Endometrium (tissue), 2 donors: ENCODE measurements around the gene DCLK3.
A peak's percentile ranks its signal among the peaks of the same experiment; 100 is the strongest.

Experiments
- FAIRE-seq: peaks from 2 replicates; lab custom pipeline; 2012; peaks lifted over from hg19 to GRCh38; lab: Jason Lieb, UNC
- donor health status: control.
- donor health status: control.

Gene DCLK3

GRCh38 chr3:36765104-36765503 lies 751 bp upstream of the DCLK3 start:
- no peak for FAIRE-seq

DNA sequence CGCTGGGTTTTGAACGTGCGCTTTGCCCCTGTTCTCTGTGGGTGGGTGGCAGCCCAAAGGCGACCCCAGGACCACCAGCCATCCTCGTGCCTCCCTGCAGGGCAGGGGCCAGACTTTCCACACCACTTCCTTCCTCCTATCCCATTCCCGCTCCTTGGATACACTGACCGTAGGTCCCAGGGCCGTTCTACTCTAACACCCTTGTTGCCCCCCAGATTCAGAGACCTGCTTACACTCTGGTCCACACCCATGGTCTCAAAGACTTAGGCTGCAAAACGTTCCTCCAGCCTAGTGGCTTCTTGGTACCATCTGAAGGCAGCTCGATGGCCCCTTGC lies 318 bp upstream of the DCLK3 start:
- FAIRE-seq = no peak

DNA sequence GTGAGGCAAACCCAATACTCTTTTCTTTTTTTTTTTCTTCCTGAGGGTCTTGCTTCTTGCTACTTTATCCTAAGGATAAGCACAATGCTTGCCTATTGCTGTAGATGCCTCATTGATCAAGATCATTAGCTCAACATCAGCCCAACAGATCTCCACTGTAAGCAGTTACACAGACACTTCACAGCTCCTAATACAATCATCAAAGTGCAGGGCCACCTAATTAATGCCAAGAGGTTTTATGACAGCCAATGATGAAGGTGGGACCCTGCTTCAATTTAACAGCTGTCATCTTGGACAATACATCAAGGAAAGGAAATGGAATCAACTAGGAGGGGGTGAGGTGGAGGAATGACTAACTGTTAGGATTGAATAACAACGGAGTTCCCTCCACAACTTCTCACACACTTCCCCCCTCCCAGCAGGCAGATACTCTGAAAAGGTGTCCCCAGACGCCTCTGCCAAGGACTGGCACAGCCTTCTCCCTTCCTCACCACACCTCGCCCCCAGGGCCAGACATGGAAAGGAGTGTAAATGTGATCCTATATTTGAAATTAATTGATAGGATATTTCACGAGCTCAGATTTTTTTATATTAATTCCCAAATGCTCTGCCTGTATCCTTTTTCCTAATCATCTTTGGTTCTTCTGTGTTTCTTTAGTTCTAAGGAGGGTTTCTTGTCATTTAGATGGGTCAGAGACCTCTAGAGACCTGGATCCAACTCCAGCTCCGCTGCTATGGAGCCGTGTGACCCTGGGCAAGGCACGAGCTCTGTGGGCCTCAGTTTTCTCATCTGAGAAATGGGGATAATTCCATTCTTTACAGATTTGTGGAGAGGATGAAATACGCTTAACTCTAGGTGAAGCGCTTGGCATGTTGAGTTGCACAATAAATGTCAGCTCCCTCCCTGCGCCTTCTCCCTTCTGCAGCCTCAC lies 1.2 kb downstream of the DCLK3 start:
- FAIRE-seq = no peak

- FAIRE-seq = no peak
Observed at GRCh38 chr3:36761779-36762178, 2.6 kb downstream of the DCLK3 start.

GRCh38 chr3:36756269-36756668 lies 8.1 kb downstream of the DCLK3 start:
- no peak for FAIRE-seq

- FAIRE-seq = no peak
Observed at GRCh38 chr3:36751326-36751725, 13.0 kb downstream of the DCLK3 start.

DNA sequence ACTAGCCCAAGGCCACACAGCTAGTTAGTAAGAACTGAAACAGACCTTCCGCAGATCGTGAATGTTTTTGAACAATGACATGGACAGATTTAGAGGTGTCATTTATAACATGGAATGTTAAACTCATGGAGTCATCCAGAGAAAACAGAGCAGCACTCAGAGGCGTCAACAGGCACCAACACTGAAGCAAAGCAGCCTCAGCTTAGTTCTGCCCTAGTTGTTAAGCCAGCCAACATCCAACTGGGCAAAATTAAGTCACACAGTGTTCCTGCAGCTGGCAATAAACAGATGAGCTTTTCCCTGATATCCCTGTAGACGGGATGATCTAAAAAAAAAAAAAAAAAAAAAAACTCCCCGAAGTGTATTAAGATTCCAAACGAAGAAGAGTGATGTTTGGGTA lies 13.6 kb downstream of the DCLK3 start:
- no peak for FAIRE-seq

GRCh38 chr3:36744763-36745162 lies 19.6 kb downstream of the DCLK3 start:
- no peak for FAIRE-seq

DNA sequence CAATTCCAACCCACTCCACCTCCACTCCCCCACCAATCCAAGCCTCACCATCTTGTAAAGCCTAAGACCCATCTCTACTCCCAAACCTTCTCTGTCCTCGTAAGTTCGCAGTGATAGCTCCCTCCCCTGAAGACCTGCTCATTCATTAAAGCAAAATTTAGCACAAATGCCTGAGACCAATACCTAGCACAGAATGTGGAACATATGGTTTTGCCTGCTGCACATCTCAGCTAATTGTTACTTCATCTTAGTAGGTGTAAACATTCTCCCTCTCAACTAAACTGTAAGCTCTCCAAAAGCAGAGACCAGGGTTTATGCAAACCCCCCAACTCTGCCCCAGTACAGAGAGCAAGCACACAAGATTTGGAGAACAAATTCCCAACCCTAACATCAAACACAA lies 20.5 kb downstream of the DCLK3 start:
- no peak for FAIRE-seq

DNA sequence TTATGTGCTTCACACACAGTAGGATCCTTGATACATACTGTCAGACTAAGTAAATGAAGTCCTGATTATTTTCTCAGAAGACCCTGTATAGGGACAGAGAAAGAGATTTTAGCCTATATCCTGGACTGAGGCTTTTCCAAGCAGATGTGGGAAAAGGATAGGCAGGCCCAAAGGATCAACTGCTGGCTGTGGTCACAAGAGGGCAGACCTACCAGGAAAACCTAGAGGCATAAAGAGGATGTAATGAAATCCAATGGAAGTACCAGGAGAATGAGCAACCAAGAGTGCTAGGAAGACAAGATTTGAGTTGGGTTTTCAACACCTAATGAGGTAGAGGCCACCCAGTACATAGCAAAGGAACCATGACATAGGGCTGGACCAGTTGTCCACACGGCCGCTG lies 23.1 kb downstream of the DCLK3 start:
- FAIRE-seq = no peak

DNA sequence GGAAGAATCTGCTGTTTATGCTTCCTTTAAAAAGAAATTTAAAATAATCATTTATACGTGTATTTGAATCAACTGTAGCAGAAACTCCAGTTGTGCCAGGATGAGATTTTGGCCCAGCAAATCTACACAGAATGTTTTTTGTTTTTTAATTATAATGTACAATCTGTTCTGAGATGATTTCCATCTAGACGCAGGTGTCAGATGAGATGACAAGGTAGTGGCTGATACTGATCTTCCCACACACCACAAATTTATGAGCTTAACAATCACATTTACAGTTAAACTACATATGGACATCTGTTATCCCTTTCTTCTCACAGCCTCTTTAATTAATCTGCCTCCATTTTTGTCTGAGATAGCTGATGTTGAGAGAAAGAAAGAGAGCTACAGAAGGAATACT lies 23.6 kb downstream of the DCLK3 start:
- no peak for FAIRE-seq

DNA sequence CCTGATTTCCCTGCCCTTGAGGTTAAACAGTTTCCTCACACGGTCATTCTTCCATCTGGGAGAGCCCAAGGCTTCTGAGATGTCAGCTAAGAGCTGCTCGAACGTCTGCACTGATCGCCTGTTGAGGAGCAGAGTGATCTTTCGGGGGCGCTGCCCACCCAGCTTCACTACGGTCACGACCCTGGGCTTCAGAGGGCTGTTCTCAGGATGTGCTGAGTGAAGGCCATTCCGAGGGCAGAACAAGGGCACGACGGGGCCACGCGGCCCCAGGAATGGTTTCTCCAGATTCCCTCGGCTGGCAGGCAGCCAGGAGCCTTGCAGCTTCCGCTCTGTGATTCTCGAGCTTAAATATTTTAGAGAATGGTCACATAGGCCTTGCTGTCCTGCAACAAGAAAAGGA lies 25.7 kb downstream of the DCLK3 start:
- FAIRE-seq = no peak

DNA sequence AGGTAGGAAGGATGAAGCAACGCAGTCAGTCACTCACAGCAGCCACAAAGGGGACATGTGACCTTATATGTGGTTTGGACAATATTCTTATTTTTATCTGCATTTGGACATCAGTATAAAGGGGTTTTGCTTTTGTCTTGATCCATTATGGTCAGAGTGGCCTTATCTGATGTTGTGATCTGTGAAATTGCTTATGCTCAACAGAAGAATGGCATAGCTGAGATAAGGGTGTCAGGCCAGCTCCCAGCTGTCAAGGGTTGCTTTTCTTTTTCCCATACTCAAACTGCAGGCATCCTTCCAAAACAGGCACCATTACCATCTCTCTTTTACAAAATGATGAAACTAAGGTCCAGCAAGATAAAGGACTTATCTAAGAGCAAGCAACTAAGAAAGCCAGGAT lies 28.1 kb downstream of the DCLK3 start:
- no peak for FAIRE-seq

GRCh38 chr3:36734742-36735141 lies 29.6 kb downstream of the DCLK3 start:
- no peak for FAIRE-seq

DNA sequence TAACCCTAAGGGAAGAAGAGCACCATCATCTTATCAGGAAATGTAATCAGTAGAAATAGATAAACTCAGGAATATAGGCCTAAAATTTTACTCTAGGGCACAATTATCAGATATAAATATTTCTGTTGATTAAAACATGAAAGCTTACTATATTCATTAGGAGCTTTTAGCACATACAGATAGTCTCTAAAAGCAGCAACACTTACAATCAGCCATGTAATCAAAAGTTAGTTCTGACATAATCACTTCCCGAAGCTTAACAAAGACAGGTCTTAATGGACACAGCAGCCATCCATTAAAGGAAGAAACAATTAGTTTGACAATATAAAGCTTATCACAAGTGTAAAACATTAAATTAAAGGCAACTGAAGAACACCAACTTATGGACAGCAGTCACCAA lies 30.6 kb downstream of the DCLK3 start:
- FAIRE-seq = no peak

DNA sequence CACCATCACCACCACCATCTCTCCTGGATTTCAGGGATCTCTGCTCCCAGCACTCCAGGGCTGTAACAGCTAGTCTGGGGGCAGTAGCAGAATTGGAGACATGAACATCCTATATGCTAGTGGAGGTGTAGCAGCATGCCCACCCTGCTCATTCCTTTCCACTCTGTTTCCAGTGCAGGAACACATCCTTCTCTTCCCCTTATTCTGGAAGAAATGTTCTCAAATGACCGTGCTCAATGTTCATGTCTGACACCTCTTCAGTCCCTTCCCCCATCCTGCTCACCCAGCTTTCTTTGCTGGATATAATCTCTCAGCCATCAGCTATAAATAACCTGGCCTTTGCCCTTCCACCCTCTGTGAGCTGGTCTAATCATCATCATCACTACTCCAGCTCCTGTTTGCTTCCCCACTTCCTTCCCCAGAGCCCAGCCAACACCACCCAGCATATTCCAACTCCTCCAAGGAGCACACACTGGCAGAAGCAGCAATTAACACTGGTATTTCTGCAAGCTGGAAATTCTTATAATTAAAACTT lies 31.1 kb downstream of the DCLK3 start:
- FAIRE-seq = no peak

GRCh38 chr3:36730966-36731365 lies 33.4 kb downstream of the DCLK3 start:
- no peak for FAIRE-seq

- peak; percentile 95 for FAIRE-seq
Observed at GRCh38 chr3:36729204-36730056, 34.9 kb downstream of the DCLK3 start.

- no peak for FAIRE-seq
Observed at GRCh38 chr3:36714343-36715086, 49.8 kb downstream of the DCLK3 start.

- FAIRE-seq = no peak
Observed at GRCh38 chr3:36713904-36714303, 50.4 kb downstream of the DCLK3 start.

GRCh38 chr3:36710606-36711005 lies 53.7 kb downstream of the DCLK3 start:
- no peak for FAIRE-seq

GRCh38 chr3:36709826-36710365 lies 54.5 kb downstream of the DCLK3 start:
- FAIRE-seq = no peak
